ENCODE results near the gene WAPL.

WAPL gene

GRCh38 chr10:86419101-86419500 lies 102.5 kb downstream of the WAPL start:
- DNase-seq, result no peak
- intact Hi-C loops (cut with DNase I), result no loop called here

DNA sequence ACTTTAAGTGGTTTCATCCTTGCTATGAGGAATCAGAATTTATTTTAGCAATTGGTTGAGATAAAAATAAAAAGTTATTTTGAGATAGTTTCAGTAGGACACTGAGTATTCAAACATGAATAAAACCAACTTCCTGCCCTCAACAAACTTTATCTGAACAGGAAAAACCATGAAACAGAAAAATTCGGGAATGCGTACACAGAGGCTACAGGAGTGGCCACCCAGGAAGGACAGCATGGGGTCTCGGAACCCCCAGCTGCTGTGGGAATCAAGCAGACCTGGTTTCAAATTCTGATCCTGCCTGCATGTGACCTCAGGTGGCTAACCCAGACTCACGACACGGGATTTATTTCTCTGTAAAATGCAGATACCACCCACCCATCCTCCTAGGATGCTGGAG lies 106.0 kb downstream of the WAPL start:
- intact Hi-C loops (cut with DNase I), result no loop called here
- peak in 1 of 10 donors; percentile 35 for DNase-seq

GRCh38 chr10:86415116-86415515 lies 106.5 kb downstream of the WAPL start:
- intact Hi-C loops (cut with DNase I), result no loop called here
- DNase-seq, result no peak

- intact Hi-C loops (cut with DNase I), result no loop called here
- no peak for DNase-seq
Measured at GRCh38 chr10:86413046-86413728, 108.4 kb downstream of the WAPL start.

DNA sequence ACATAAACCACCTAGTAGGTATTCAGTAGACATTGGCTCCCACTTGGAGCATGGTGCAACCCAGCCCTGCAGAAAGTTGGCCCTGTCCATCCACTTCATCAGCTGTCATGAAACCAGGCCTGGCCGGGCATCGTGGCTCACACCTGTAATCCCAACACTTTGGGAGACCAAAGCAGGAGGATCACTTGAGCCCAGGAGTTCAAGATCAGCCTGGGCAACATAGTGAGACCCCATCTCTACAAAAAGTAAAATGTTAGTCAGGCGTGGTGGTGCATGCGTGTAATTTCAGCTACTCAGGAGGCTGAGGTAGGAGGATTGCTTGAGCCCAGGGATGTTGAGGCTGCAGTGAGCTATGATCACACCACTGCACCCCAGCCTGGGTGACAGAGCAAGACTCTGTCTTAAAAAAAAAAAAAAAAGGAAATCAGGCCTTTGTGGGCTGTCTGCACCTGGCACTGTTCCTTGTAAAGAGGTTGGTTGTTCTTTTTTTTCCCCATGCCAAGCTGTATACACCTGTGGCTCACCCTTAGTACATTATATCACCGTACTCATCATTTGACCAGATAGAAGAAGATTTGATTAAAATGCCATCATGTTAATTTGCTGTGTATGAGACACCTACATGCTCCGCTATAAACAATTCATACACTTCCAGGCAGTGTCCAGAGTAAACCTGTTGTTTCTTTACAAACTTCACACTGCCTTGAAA lies 109.6 kb downstream of the WAPL start:
- peak in 1 of 10 donors; percentile 63 for DNase-seq
- intact Hi-C loops (cut with DNase I), result no loop called here

DNA sequence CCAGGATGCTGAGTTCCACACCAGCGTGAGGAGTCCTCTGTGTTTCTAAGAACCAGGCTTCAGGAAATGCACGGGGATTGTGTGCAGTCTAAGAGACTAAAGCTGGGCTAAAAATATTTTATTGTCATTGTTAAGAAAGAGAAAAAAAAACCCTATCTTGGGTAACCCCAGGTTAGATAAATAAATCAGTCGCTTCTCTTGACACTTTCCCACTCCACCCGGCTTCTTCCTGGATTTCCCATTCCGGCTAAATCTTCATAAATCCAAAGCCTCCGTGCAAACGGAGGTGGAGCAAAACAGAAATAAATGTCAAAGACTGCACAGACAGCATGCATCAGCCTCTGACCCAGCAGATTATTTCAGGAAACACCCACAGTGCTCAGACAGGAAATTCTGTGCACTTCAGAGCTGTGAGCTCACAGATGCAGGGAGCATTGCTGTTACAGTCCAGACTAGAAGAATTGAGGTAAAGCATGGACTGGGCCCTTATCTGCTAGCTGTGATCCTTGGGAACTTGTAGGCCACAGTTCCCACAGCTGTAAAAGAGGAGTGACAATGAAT lies 110.2 kb downstream of the WAPL start:
- peak in 1 of 10 donors; percentile 77 for DNase-seq

GRCh38 chr10:86410542-86411124 lies 111.0 kb downstream of the WAPL start:
- no peak for DNase-seq
- intact Hi-C loops (cut with DNase I), result no loop called here

More for the DNA sequence above, 110.2 kb downstream of the WAPL start:
- intact Hi-C loops (cut with DNase I), result no loop called here

DNA sequence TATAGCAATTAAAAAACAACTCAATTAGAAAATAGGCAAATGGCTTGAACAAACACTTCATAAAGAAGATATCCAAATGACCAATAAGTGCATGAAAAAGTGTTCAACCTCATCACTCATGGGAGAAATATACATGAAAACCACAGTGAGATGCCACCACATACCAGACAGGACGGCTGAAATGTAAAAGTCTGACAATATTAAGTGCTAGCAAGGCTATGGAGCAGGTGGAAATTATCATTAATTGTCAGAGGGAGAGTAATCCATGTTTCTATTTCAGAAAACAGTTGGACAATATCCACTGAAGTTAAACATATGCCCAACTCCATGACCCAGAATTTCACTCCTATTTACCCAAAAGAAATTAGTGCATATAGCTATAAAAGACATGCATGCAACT lies 112.4 kb downstream of the WAPL start:
- intact Hi-C loops (cut with DNase I), result no loop called here
- DNase-seq, result no peak

DNA sequence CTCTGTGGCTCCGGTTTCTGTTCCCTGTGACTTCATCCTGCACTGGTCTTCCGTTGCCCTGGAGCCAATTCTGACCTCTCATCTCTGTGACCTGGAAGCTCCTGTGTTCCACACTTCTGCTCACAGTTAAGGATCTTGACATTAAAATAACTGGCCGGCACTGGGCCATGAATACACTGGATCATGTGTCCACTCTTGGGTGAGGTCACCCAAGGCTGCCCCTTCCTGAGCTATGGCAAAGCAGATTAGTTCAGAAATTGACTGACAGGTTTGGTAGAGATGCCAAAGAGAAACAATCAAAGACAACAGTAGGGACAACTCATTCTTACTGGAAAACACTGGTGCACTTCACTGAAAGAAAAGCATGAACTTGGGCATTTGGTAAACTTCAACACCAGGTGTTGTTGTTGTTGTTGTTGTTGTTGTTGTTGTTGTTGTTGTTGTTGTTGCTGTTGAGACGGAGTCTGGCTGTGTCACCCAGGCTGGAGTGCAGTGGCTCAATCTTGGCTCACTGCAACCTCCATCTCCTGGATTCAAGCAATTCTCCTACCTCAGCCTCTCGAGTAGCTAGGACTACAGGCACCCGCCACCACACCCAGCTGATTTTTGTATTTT lies 118.3 kb downstream of the WAPL start:
- intact Hi-C loops (cut with DNase I), result no loop called here
- peak in 1 of 10 donors; percentile 21 for DNase-seq

DNA sequence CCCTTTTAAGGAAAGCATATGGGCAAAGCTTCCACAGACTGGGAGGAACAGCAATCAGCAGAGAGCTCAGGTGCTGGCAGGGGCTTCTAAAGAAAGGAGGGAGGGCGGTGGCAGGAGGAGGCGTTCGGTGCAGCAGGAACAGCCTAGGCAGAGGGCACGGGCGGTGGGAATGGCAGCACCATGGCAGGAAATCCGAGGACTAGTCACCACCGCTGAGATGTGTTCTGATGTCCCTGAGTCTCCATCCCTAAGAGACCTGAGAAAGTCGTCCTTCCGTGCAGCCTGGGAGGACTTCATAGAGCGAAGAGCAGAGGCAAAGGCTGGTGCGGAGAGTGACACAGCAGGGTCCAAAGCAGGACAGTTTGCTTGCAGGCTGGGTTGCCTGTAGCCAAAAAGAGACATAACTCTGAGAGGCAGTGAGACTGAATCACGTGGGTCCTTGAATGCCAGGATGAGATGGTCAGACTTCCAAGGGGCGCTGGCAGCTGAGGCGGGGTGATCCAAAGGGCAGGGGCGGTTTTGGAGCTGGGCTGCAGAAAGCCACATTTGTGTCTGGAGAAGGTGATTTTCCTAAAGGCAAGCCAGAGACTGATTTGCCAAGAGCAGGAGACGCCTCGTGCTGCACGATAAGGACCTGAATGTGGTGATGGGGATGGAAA lies 119.2 kb downstream of the WAPL start:
- peak in 5 of 10 donors; percentile 29 to 86 (median 40) for DNase-seq

DNA sequence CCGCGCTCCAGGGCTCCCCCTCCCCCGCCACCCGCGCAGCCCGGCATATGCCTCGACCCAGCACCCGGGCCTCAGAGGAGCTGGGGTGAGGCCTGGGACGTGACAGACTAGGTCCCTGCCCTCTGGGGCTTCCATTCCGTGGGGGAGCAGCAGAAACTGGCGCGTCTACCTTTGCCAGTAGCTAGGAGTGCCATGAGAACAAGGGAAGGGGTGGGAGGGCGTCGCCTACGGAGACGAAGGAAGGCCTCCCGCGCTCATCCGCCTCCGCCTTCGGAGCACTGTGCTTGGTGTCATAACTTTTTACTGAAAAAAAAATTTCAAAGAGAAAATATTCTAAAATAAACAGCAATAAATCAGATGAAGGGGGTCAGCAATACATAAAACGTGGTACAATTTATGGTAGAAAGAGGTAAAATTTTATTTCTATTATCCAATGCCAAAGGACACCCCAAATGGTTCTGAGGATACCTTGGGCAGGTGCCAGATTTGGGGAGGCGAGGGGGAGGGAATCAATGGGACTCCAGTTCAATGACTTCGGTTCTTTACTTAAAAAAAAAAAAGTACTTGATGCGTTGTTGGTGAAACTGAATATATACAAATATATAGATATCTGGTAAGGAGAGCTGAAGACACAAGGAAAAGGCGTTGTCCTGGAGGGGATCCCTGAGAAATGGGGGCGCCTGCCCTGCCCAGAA lies 119.9 kb downstream of the WAPL start:
- DNase-seq, result peak in 2 of 10 donors; percentile 80 to 85
- intact Hi-C loops (cut with DNase I), result loop anchor here (2.0 kb wide), 1 partner anchor 119 kb away; the partner anchor contains the start of gene WAPL

More for the DNA sequence above, 119.2 kb downstream of the WAPL start:
- intact Hi-C loops (cut with DNase I), result no loop called here

DNA sequence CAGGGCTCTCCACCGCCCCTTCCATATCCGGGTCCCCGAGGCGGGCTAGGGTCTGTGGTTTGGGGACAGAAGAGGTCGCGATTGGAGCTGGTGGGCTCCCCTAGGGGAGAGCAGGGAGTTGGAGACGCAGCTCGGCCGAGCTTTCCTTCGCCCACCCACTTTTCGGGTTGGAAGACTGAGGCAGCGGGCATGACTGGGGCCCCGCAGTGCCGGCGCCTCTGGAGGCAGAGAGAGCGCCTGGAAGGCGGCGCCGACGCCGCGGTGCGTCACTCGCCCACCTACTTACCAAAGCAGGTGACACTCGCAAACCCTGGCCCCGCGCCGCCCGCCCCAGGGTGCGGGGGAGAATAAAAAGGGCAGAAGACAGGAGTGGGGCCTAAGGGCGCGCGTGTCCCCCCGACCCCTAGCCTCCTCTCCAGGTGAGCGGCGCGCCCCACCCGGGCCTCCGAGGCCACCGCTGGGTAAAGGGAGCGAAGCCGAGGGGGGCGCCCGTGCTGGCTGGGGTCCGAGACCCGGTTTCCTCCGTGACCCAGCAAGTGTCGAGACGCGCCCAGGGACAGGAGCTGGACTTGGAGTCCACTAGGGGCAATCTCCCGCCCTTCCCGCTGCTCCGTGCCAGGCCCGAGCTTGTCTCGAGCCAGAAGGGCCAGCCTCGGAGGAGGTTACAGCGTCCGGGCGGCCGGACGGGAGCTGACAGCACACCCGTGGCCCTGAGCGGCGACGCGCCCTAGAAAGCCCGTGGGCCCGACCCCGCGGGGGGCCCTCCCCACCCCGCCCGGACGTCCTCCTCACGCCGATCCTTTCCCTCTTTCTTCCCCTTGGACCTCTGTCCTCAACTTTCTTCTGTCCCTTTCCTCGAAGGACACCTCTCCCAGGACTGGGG lies 120.6 kb downstream of the WAPL start:
- peak in 7 of 10 donors; percentile 44 to 92 (median 65) for DNase-seq

DNA sequence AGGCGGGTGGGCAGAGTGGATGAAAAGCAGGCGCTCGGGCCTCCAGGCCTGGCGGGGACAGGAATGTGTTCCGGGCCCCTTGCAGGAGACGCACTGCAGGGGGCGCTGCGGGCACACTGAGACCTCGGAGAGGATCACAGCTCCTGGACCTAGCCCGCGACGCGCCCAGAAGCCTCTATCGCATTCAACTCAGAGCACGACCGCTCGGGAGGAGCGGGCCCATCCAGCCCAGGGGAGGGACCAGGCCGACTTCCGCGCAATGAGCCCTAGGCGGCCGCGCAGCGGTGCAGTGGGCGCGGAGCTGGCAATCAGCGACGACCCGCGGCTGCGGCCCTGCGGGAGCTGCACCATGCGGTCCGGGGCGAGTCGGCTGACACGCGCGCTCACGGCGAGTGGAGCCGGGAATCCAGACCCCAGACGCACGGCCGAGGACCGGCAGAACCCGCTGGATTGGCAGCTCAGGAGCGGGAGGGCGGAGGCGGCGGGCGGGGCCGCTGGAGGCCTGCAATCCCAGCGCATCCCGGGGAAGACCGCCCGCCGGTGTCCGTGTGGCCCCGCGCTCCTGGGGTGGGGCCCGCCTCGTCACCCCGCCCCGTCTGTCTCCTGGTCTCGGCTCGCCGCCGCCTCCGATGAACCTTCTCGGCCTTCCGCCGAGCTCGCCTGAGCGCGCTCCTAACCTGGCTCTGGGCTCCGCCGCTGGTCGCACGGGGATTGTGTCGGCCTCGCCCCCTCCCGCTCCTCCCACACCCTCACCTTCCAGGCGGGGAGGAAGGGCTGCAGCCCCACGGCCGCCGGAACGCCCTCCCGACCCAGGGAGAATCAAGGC lies 121.5 kb downstream of the WAPL start:
- intact Hi-C loops (cut with DNase I), result loop anchor here (1.0 to 2.0 kb wide), 2 partner anchors 121 to 185 kb away; partner anchors contain the start of gene WAPL
- peak; percentile 89 to 99 (median 96) for DNase-seq

More for the DNA sequence above, 120.6 kb downstream of the WAPL start:
- intact Hi-C loops (cut with DNase I), result loop anchor here (2.0 kb wide), 1 partner anchor 120 kb away; the partner anchor contains the start of gene WAPL

- intact Hi-C loops (cut with DNase I), result loop anchor here (1.0 kb wide), 1 partner anchor 186 kb away; no protein-coding TSS in a partner anchor
- no peak for DNase-seq
Measured at GRCh38 chr10:86399514-86399878, 122.1 kb downstream of the WAPL start.

DNA sequence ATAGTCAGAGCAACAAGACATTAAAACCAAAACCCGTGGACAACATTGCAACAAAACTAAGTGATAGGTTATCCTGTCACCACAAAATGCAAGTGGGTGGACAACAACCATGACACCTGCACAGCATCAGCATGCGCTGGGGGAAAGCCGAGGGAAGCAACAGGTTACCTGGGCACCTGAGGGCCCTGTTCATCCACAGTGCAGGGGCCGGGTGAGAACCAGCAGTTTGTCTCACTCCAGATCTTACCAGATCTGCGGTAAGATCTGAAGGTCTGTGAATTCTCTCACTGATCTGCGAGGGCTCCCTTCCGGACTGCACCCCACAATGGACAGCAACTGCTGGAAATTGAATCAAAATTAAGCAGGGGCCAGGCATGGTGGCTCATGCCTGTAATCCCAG lies 124.5 kb downstream of the WAPL start:
- intact Hi-C loops (cut with DNase I), result no loop called here
- DNase-seq, result peak in 1 of 10 donors; percentile 17

DNA sequence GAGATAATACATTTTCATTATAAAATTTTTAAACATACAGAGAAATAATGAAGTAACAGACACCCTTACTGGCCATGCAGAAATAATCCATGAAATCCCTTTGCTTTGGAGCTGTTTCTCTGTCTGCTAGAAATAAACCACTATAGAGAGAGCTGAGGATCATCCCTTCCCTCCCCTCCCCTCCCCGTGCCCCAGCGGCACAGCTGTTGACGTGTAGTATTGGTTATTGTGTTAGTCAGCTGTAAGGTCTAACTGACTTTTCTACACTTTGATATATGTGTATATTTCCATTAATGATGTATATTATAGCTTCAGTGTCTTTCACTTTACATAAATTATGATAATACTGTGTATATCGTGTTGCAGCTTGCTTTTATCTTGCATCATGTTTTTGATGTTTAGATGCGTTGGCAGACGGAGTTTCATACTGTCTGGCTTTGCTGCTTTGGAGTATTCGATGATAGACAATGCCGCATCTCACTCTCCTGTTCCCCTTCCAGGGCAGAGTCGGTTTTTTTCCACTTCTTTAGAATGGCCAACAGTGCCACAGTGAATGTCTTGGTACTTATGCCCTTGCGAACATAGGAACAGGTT lies 127.6 kb downstream of the WAPL start:
- peak in 1 of 10 donors; percentile 24 for DNase-seq

DNA sequence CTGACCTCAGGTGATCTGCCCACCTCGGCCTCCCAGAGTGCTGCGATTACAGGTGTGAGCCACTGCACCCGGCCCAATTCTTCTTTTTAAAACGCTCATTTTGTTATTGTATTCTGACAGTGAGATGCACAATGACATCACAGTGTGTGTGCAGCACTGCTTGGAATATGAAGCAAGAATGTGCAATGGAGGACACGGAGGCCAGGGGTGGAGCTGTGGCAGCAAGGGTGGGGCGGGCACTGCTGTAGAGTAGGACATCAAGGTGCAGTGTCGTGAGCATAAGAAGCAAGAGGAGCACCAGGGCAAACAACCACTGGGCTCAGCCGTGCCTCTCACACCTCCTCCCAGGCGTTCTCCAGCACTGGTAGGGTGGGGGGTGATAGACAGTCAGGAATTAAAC lies 128.2 kb downstream of the WAPL start:
- intact Hi-C loops (cut with DNase I), result no loop called here
- peak in 1 of 10 donors; percentile 71 for DNase-seq

More for the DNA sequence above, 127.6 kb downstream of the WAPL start:
- intact Hi-C loops (cut with DNase I), result no loop called here
